ENCODE results near the gene SLC37A1.

The SLC37A1 gene

DNA sequence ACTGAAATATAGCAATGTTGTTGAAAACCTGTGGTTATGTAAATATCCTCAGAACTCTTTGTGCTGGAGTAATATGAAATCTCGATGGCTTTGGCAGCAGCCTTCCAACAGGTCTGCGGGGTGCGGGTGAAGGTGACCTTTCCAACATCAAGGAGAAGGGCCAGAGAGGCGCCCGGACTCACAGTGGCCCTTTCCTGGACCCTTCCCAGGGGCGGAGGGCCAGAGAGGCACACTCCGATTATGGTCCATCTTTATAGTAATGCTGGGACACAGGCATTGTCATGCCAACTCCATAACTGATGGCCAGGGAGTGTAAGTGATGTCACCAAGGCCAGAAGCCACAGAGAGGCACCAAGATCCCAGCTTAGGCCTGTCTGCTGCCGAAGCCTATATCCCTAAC is 18.1 kb downstream of the SLC37A1 start:
- DNase-seq, result no peak

DNA sequence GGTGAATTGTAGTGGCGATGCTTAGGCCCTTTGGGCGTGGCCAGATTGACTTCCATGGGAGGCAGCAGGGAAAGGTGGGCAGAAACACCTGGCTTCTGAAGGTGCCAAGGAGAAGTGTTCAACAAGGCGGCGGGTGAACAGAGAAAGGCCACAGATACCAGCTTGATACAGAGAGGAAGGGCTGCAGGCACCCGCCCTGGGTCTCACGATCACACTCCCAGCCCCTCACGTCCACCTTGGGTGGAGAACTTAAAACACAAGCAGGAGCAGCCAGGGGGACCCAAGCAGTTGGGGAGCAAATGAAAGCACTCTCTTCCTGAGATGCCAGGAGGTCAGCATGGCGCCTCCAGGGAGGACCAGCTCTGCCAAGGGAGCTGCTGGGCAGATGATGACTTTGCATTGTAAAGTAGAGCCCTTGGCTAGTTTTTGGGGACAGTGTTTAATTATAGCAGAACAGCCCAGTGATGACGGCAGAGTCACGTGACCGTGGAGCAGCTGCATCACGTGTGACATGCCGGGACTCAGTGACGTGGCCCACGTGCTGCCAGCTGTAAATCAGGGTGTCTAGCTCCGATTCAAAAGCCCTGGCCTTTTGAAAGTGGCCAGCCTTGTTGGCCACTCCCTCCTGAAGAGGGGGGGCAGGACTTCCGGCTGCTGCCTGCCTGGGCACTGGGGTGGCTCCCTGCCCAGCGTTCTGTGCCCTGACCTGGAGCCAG is 19.0 kb downstream of the SLC37A1 start:
- no peak for DNase-seq

GRCh38 chr21:42533306-42533962 is 19.8 kb downstream of the SLC37A1 start:
- no peak for DNase-seq

- DNase-seq, result no peak
These were observed 20.3 kb downstream of the SLC37A1 start for GRCh38 chr21:42533963-42534355.

- DNase-seq, result peak; percentile 36
These were observed 21.0 kb downstream of the SLC37A1 start for GRCh38 chr21:42534421-42535378.

- DNase-seq, result no peak
These were observed 22.0 kb downstream of the SLC37A1 start for GRCh38 chr21:42535602-42536171.

DNA sequence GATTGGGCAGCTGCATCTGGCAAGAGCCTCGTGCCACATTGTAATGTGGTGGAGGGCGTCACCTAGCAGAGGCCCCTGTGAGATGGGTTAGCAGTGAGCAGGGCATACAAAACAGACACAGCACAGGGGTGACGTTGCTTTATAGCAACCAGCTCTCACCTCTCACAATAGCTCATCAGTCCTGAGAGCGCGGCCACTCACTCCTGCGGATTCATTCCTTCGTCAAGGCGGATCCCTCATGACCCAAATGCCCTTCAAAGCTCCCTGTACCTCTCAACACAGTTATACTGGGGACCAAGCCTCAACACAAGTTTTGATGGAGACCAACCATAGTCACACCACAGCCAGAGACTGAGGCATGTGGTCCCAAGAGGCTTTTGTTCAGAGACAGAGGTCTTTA is 22.9 kb downstream of the SLC37A1 start:
- no peak for DNase-seq

GRCh38 chr21:42537106-42537742 is 23.6 kb downstream of the SLC37A1 start:
- DNase-seq, result peak; percentile 71

DNA sequence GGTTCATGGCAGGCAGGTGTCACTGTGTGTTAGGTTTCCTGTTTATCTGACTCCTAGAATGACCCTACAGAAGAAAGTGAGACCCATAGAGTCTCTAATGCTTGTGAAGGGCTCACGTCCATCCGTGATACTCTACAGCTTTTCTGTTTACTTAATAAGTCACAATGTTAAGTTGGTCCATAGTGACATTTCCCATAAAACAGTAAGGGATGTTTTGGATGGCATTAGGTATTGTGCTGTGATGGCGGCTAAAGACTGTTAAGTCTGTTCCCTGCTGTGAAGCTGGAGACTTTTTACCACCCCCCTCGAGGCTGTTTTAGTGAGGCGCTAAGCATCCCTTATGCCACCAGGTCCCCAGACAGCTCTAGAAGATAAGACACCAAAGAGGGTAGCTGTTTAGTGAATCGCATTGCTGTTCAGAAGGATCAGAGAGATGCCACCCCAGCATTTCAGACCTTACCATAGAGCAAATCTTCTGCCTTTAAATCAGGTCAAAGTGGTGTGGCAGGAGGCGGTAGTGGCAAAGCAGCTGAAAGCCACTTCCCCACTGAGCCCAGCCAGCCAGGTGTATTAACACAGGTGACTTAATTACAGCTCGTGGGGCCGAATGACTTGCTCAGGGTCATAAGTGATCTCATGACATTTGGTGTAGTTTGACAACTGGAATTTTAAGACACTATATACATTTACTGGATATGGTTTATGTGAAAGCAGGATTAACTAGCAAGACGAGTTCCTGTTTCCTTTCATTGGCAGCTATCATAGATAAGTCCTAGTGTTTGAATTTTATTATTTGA is 25.0 kb downstream of the SLC37A1 start:
- no peak for DNase-seq

DNA sequence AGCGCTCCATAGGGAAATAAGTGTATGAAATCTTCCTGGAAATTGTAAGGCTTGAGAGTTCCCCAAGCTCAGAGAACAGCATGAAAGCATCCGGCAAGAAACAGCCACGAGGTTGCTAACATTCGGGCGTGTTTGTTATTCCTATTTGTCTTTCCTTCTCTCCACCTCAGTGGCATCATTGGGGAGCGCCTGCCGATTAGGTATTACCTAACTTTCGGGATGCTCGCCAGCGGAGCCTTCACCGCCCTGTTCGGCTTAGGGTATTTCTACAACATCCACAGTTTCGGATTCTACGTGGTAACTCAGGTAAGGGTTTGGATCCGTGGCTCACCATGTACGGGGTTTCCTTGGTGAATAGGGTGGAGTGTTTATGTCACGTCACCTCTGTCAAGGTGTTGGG is 25.7 kb downstream of the SLC37A1 start:
- no peak for DNase-seq

DNA sequence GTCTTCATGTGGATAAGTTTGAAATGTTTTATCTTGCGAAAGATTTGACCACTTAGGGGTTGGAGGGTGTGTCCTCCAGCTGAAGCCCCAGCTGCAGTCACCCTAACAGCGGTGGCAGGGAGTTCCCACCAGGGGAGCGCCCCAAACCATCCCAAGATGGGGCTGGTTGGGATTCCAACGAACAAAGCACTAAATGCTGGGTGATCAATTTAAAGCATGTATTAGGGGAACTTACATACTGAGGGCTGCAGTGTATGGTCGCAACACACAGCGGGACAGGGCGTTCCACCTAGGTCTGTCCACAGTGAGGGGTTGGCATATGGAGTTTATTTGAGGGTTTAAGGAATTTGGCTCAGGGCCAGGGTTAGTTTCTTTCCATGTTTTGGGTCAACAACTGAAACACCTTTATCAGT is 26.3 kb downstream of the SLC37A1 start:
- DNase-seq, result peak; percentile 74

DNA sequence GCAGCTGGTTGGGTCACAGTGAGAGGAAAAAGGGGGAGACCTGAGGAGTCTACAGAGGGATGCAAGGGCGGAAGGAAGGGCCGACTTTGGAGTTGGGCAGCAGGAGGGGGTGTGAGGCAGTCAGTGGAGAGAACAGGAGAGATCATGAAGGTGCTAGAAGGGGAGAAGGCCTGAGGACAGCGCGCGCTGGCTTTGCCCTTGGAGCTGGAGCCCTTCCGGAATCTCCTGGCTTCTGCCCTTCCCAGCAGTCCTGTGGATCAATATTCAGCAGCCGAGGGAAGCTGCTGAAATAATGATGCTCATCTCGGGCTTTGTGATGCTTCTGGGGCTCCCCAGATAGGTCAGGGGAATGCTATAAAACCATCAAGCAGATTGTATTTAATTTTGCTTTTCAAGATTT is 26.7 kb downstream of the SLC37A1 start:
- no peak for DNase-seq

GRCh38 chr21:42541174-42541573 is 27.5 kb downstream of the SLC37A1 start:
- no peak for DNase-seq

- no peak for DNase-seq
These were observed 28.0 kb downstream of the SLC37A1 start for GRCh38 chr21:42541618-42542017.

- DNase-seq, result no peak
These were observed 28.5 kb downstream of the SLC37A1 start for GRCh38 chr21:42542196-42542595.

- DNase-seq, result no peak
These were observed 28.9 kb downstream of the SLC37A1 start for GRCh38 chr21:42542596-42542995.

DNA sequence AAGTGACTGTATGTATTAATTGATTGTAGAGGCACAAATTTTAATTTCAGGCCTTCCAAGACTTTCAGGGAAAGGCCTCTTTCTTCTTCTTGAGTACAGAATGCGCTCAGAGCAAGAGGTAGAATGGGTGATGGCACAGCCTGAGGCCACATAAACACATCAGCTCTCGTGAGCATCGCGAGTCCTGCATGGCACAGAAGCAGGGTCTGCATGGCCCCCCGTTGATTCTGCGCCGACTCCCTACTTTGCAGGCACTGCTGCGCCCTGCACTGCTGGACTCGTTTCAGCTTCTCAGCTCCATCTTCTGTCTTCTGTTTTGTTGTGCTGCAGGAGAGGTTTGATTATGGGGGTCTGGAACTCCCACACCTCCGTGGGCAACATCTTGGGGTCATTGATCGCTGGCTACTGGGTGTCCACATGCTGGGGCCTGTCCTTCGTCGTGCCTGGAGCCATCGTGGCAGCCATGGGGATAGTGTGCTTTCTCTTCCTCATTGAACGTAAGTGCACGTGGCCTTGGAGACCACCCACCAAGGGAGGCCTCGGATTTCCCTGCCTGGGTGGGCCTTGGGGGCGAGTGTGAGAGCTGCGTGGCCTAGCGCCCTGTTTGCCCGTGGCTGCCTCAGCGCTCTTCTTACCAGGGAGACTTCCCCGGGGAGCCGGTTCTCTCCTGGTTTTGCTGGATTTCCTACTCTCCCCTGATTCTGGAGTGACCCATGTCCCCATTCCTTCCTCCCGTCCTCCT is 29.6 kb downstream of the SLC37A1 start:
- DNase-seq, result no peak

GRCh38 chr21:42544544-42544943 is 30.9 kb downstream of the SLC37A1 start:
- DNase-seq, result peak; percentile 47

GRCh38 chr21:42545317-42545716 is 31.7 kb downstream of the SLC37A1 start:
- peak; percentile 48 for DNase-seq

- DNase-seq, result peak; percentile 60
These were observed 32.1 kb downstream of the SLC37A1 start for GRCh38 chr21:42545745-42546144.

GRCh38 chr21:42546433-42546832 is 32.8 kb downstream of the SLC37A1 start:
- no peak for DNase-seq
